ENCODE measurements around the gene ZNF385C.

ZNF385C gene

GRCh38 chr17:42075789-42076188 is 22.5 kb downstream of the ZNF385C start:
- no peak for DNase-seq

GRCh38 chr17:42072323-42073187 is 25.7 kb downstream of the ZNF385C start:
- DNase-seq: no peak

GRCh38 chr17:42071810-42072209 is 26.5 kb downstream of the ZNF385C start:
- no peak for DNase-seq

GRCh38 chr17:42068979-42069378 is 29.3 kb downstream of the ZNF385C start:
- no peak for DNase-seq

GRCh38 chr17:42067371-42068091 is 30.7 kb downstream of the ZNF385C start:
- peak; percentile 79 for DNase-seq

- no peak for DNase-seq
Measured at GRCh38 chr17:42065201-42065600, 33.1 kb downstream of the ZNF385C start.

GRCh38 chr17:42062681-42063080 is 35.6 kb downstream of the ZNF385C start:
- DNase-seq: no peak

GRCh38 chr17:42061646-42062487 is 36.4 kb downstream of the ZNF385C start:
- no peak for DNase-seq

- no peak for DNase-seq
Measured at GRCh38 chr17:42060231-42060630, 38.0 kb downstream of the ZNF385C start.

- DNase-seq: no peak
Measured at GRCh38 chr17:42059815-42060214, 38.5 kb downstream of the ZNF385C start.

GRCh38 chr17:42058063-42058462 is 40.2 kb downstream of the ZNF385C start:
- no peak for DNase-seq

GRCh38 chr17:42056635-42057034 is 41.6 kb downstream of the ZNF385C start:
- no peak for DNase-seq

- DNase-seq: no peak
Measured at GRCh38 chr17:42055496-42055895, 42.8 kb downstream of the ZNF385C start.

GRCh38 chr17:42055027-42055426 is 43.2 kb downstream of the ZNF385C start:
- no peak for DNase-seq

GRCh38 chr17:42053731-42054500 is 44.4 kb downstream of the ZNF385C start:
- no peak for DNase-seq

GRCh38 chr17:42052346-42052877 is 45.9 kb downstream of the ZNF385C start:
- DNase-seq: no peak

- DNase-seq: no peak
Measured at GRCh38 chr17:42051645-42052044, 46.6 kb downstream of the ZNF385C start.

- no peak for DNase-seq
Measured at GRCh38 chr17:42051013-42051400, 47.3 kb downstream of the ZNF385C start.

GRCh38 chr17:42050393-42051012 is 47.8 kb downstream of the ZNF385C start, which contains the start of gene C17orf113:
Gene C17orf113 (minus strand): TSS chr17:42050601. CDS start chr17:42043376, 7,225 bp downstream.
- peak; percentile 54 for DNase-seq

GRCh38 chr17:42049834-42050392 is 48.4 kb downstream of the ZNF385C start:
- no peak for DNase-seq

GRCh38 chr17:42047343-42047742 is 50.9 kb downstream of the ZNF385C start:
- no peak for DNase-seq

Data from CD4-positive, alpha-beta T cell treated with Interleukin-6 for 4 hours (primary cell).